ENCODE results near the gene NTRK2.

NTRK2 gene

DNA sequence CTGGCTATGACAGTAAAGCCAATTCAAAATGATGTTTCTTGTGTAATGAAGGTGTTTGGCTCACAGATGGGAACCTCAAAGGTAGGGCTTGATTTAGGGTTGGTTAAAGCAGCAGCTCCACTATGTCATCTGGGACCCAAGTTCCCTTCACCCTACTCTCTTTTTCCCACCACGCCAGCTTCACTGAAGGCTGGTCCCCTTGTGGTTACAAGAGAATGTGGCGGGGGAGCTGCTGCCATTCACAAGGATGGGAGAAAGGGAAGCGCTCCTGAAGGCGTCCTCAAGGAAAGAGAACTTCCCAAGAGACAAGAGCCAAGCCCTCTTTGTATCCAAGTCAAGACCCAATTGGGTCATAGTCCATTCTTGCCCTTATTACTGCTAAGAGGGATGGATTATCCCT lies 72.7 kb downstream of the NTRK2 start:
- no peak for DNase-seq

DNA sequence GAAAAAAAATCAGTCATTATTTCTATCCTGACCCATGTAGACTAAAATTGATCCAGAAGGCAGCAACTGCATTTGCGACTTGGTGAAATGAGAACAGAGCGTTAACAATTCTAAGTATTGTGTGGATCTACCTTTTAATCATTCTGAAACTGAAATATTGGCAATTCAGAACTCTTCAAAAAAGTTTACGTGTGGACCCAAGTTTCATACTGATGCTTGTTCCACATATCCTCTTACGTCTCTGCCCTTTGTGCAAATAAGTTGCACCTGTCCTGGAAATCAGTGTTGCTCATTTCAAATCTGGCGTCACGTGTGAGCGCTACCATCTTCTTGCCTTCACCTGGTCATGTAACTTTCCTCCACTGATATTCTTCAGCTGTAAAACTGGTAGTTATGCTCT lies 74.7 kb downstream of the NTRK2 start:
- DNase-seq = no peak

DNA sequence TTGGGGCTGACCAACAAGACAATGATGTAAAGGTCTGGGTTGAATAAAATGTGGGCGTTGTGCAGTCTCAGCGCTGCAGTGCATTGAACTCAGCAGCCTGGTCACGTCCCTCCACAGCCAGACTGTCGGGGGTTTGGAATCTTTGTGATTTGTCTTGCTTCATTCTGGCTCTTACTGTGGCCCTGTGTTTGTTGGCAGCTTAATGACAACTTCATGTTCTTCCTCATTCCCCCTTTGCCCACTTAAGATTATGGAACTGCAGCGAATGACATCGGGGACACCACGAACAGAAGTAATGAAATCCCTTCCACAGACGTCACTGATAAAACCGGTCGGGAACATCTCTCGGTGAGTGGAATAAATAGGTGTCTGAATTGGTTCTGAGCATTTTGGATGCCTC lies 75.2 kb downstream of the NTRK2 start:
- DNase-seq = no peak

GRCh38 chr9:84748112-84748511 lies 78.6 kb downstream of the NTRK2 start:
- no peak for DNase-seq

- no peak for DNase-seq
Measured at GRCh38 chr9:84750152-84750865, 80.8 kb downstream of the NTRK2 start.

GRCh38 chr9:84751921-84752320 lies 82.4 kb downstream of the NTRK2 start:
- DNase-seq = peak; percentile 3

GRCh38 chr9:84754461-84754860 lies 84.9 kb downstream of the NTRK2 start:
- no peak for DNase-seq

- DNase-seq = no peak
Measured at GRCh38 chr9:84754881-84755280, 85.4 kb downstream of the NTRK2 start.

- no peak for DNase-seq
Measured at GRCh38 chr9:84755380-84755779, 85.9 kb downstream of the NTRK2 start.

GRCh38 chr9:84756171-84756570 lies 86.6 kb downstream of the NTRK2 start:
- no peak for DNase-seq

GRCh38 chr9:84756731-84757130 lies 87.2 kb downstream of the NTRK2 start:
- no peak for DNase-seq

- no peak for DNase-seq
Measured at GRCh38 chr9:84758817-84759216, 89.3 kb downstream of the NTRK2 start.

DNA sequence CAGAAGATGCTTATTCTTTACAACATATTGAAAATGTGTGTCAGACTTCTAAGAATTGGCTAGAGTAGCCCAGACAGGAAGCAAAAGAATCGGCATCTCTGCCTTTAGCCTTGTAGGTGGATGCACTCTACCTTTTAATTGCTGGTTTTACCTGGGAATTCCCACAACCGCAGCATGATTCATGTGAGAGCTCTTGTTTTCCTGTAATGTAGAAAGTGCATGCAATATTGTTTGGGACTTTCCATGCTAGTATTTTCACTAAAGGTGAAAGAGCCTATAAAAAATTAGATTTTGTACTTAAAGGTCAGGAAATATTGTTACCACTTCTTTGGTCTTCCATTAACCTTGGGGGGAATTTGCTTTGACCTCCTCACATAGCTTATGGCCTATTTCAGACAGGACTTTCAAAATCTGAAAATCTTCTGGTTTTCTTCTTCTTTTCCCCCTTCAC lies 89.8 kb downstream of the NTRK2 start:
- peak; percentile 29 for DNase-seq

- no peak for DNase-seq
Measured at GRCh38 chr9:84759804-84760203, 90.3 kb downstream of the NTRK2 start.

DNA sequence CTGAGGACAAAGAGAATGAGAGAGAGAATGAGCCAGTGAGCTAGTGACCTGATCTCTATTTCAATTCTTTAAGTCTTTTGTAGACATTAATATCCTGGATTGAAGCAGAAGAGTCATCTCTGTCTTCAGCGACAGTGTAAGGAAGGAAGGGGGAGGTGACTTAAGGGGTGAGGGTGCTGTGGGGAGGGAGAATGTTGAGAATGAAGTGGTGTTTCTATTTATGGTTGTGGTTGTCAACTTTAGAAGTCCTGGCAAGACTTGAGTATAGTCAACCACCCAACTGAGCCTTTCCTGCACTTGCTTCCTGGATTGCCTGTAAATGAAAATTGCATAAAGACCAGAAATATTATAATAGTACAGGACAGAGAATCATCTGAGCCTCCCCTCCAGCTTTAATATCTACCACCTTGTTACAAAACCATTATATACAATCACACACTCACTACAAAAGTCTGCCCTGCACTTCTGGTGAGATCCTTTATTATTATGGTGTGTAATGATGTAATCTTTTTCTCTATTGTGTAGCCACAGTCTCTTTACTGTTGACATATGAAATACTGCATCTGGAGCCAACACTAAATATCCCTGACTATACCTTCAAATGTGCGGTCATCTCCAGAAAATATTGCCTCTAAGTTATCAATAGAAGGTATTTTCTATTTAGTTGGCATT lies 91.7 kb downstream of the NTRK2 start:
- no peak for DNase-seq

DNA sequence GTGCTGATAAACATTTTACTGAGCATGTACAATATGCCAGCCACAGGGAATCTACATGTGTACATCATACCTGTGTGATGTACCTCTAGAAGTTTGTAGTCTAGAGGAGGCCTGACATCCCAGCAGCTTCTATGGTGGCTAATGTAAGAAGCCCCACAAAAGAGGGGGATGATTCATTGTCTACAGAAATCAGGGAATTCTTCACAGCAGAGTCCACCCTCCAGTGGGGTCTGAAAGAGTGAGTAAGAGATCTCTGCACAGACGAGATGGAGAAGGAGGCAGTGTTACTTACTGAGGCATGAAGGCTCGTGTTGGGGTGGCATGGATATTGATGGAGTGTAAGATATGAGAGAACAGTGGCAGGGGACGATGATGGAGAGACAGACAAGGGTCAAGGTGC lies 103.0 kb downstream of the NTRK2 start:
- no peak for DNase-seq

DNA sequence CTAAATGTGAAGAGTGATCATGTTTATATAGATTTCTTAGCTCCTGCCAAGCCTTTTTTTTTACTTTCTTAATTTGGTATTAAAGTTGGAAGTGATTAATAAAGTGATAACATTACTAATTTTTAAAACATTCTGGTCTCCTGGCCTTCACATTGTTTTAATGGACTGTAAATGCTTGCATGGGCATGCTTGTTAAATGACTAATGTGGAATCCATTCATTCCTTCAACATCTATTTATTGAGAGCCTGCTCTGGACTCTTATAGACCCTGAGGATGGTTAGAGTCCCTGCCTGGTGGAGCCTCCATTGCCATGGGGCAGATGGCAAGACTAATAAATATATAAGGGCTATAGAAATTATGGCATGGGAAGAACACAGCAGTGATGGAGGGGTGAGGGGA lies 103.5 kb downstream of the NTRK2 start:
- no peak for DNase-seq

- no peak for DNase-seq
Measured at GRCh38 chr9:84775056-84775643, 105.6 kb downstream of the NTRK2 start.

- DNase-seq = no peak
Measured at GRCh38 chr9:84778570-84778969, 109.0 kb downstream of the NTRK2 start.

DNA sequence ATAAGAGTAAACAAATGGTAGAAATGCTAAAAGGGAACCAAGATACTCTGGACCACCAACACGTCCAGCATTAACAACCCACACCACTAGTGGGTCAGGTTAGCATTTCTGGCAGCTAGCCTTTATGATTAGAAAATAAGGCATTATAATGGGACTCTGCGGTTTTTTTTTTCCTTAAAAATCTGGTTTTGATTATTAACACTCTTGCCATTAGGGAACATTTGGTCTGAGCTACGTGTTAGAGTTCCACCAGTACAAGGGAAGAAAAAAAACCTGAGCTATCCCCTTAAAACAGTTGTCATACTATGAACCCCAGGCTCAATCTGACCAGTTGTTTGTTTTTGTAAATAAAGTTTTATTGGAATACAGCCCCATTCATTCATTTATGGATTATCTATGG lies 110.4 kb downstream of the NTRK2 start:
- DNase-seq = no peak

- no peak for DNase-seq
Measured at GRCh38 chr9:84780385-84780784, 110.9 kb downstream of the NTRK2 start.

- DNase-seq = peak; percentile 15
Measured at GRCh38 chr9:84781458-84781857, 111.9 kb downstream of the NTRK2 start.

GRCh38 chr9:84781931-84782866 lies 112.7 kb downstream of the NTRK2 start:
- DNase-seq = no peak

Data from CD4-positive, alpha-beta T cell treated with Interleukin-12 subunit alpha and Interleukin-12 subunit beta, for 1 hour (primary cell).